H9 (cell line): ENCODE data around the gene STX8. TPM values are rescaled to one million over a fixed set of nuclear protein-coding genes. Genes with fewer than 3 reads are reported as not detected.

Experiments used
- DNase-seq: peaks from one replicate; pipeline ENCODE4 v3.0.0-alpha.2; 2017
- H2AFZ ChIP-seq: one replicate; pipeline ENCODE4 v1.6.1; 2013; ENCODE audit warnings: mild to moderate bottlenecking, low read length, control low read depth, moderate library complexity
- H2AK5ac ChIP-seq: 2 replicates; pipeline ENCODE4 v1.6.1; 2013; ENCODE audit warnings: low read length, control low read depth, mixed read lengths; ENCODE audit not compliant: insufficient read length
- H2BK120ac ChIP-seq: one replicate; pipeline ENCODE4 v1.6.1; 2013; ENCODE audit warnings: low read depth, mild to moderate bottlenecking, low read length, control low read depth, inconsistent platforms; ENCODE audit not compliant: poor library complexity, severe bottlenecking
- H2BK12ac ChIP-seq: 2 replicates; pipeline ENCODE4 v1.6.1; 2013; ENCODE audit warnings: low read length, control low read depth, mixed read lengths, low read depth; ENCODE audit not compliant: insufficient read length
- H2BK15ac ChIP-seq: 2 replicates; pipeline ENCODE4 v1.6.1; 2013; ENCODE audit warnings: low read depth, low read length, control low read depth
- H2BK20ac ChIP-seq: one replicate; pipeline ENCODE4 v1.6.1; 2013; ENCODE audit warnings: low read depth, mild to moderate bottlenecking, low read length, control low read depth, inconsistent platforms; ENCODE audit not compliant: poor library complexity, severe bottlenecking
- H2BK5ac ChIP-seq: 2 replicates; pipeline ENCODE4 v1.6.1; 2013; ENCODE audit warnings: low read length, control low read depth, mixed read lengths; ENCODE audit not compliant: insufficient read length
- H3K14ac ChIP-seq: 2 replicates; pipeline ENCODE4 v1.6.1; 2013; ENCODE audit warnings: low read length, control low read depth; ENCODE audit not compliant: insufficient read depth
- H3K18ac ChIP-seq: 2 replicates; pipeline ENCODE4 v1.6.1; 2013; ENCODE audit warnings: low read depth, mild to moderate bottlenecking, mixed read lengths, low read length, control low read depth; ENCODE audit not compliant: insufficient read length
- H3K23ac ChIP-seq: 2 replicates; pipeline ENCODE4 v1.6.1; 2013; ENCODE audit warnings: low read length, control low read depth, mixed read lengths, low read depth; ENCODE audit not compliant: insufficient read length
- H3K23me2 ChIP-seq: 2 replicates; pipeline ENCODE4 v1.6.1; 2013; ENCODE audit warnings: low read depth, mild to moderate bottlenecking, mixed read lengths, low read length, control low read depth; ENCODE audit not compliant: insufficient read length, poor library complexity, severe bottlenecking
- H3K27ac ChIP-seq: 2 replicates; pipeline ENCODE4 v1.5.1; 2013; ENCODE audit warnings: low read length, control low read depth, mixed read lengths, low read depth; ENCODE audit not compliant: insufficient read length
- H3K27me3 ChIP-seq: 2 replicates; pipeline ENCODE4 v1.6.1; 2013; ENCODE audit warnings: low read length, control low read depth, inconsistent platforms; ENCODE audit not compliant: insufficient read depth
- H3K4ac ChIP-seq: 2 replicates; pipeline ENCODE4 v1.6.1; 2013; ENCODE audit warnings: low read depth, mild to moderate bottlenecking, control low read depth, inconsistent platforms, low read length, moderate library complexity
- H3K4me1 ChIP-seq: 2 replicates; pipeline ENCODE4 v1.6.1; 2013; ENCODE audit warnings: low read length, control low read depth, inconsistent platforms; ENCODE audit not compliant: insufficient read depth
- H3K4me2 ChIP-seq: 2 replicates; pipeline ENCODE4 v1.6.1; 2013; ENCODE audit warnings: low read length, control low read depth, mixed read lengths; ENCODE audit not compliant: insufficient read length, insufficient read depth
- H3K56ac ChIP-seq: 2 replicates; pipeline ENCODE4 v1.6.1; 2013; ENCODE audit warnings: low read depth, mild to moderate bottlenecking, mixed read lengths, low read length, control low read depth; ENCODE audit not compliant: insufficient read length
- H3K79me1 ChIP-seq: 2 replicates; pipeline ENCODE4 v1.6.1; 2013; ENCODE audit warnings: low read depth, mild to moderate bottlenecking, moderate library complexity, low read length, control low read depth, inconsistent platforms; ENCODE audit not compliant: insufficient read depth, poor library complexity, severe bottlenecking
- H3K79me2 ChIP-seq: 2 replicates; pipeline ENCODE4 v1.6.1; 2013; ENCODE audit warnings: low read length, control low read depth, inconsistent platforms; ENCODE audit not compliant: insufficient read depth
- H3K9ac ChIP-seq: 2 replicates; pipeline ENCODE4 v1.6.1; 2013; ENCODE audit warnings: low read length, control low read depth, mixed read lengths; ENCODE audit not compliant: insufficient read length; ENCODE audit errors: extremely low read depth
- H3K9me3 ChIP-seq: one replicate; pipeline ENCODE4 v1.6.1; 2013; ENCODE audit warnings: low read depth, low read length, inconsistent platforms; ENCODE audit not compliant: control insufficient read depth
- H3T11ph ChIP-seq: one replicate; pipeline ENCODE4 v1.6.1; 2013; ENCODE audit warnings: mild to moderate bottlenecking, low read length, control low read depth, inconsistent platforms
- H4K20me1 ChIP-seq: one replicate; pipeline ENCODE4 v1.6.1; 2013; ENCODE audit not compliant: control insufficient read depth, insufficient read length, insufficient read depth
- H4K5ac ChIP-seq: 2 replicates; pipeline ENCODE4 v1.6.1; 2013; ENCODE audit warnings: low read depth, mild to moderate bottlenecking, mixed read lengths, low read length, control low read depth; ENCODE audit not compliant: insufficient read length
- H4K8ac ChIP-seq: replicated peaks from 2 replicates; pipeline ENCODE4 v1.6.1; 2013; ENCODE audit warnings: low read length, control low read depth, mixed read lengths, low read depth; ENCODE audit not compliant: insufficient read length
- H4K91ac ChIP-seq: 2 replicates; pipeline ENCODE4 v1.6.1; 2013; ENCODE audit warnings: low read depth, mild to moderate bottlenecking, moderate library complexity, mixed read lengths, low read length, control low read depth; ENCODE audit not compliant: insufficient read length
- H3K27ac Mint-ChIP-seq, 3 experiments: 2 replicates in 2 of 3; 3 replicates in 1 of 3; pipeline ENCODE4 v1.8.0; 2020 to 2021; ENCODE audit warnings: mixed read lengths in 3 of 3, mild to moderate bottlenecking in 1 of 3, moderate library complexity in 1 of 3
- H3K27me3 Mint-ChIP-seq: 2 replicates; pipeline ENCODE4 v1.8.0; 2021; ENCODE audit warnings: low read depth, mild to moderate bottlenecking, moderate library complexity, mixed read lengths
- H3K36me3 Mint-ChIP-seq, 3 experiments: 2 replicates in 2 of 3; 3 replicates in 1 of 3; pipeline ENCODE4 v1.8.0; 2020 to 2021; ENCODE audit warnings: low read depth in 3 of 3, mixed read lengths in 3 of 3; ENCODE audit not compliant: insufficient read depth in 1 of 3
- H3K4me1 Mint-ChIP-seq, 2 experiments: 2 replicates each; pipeline ENCODE4 v1.8.0; 2020; ENCODE audit warnings: mixed read lengths in 2 of 2
- H3K4me3 Mint-ChIP-seq, 2 experiments: 2 replicates in 1 of 2; 3 replicates in 1 of 2; pipeline ENCODE4 v1.8.0; 2020 to 2021; ENCODE audit warnings: mild to moderate bottlenecking in 2 of 2, mixed read lengths in 2 of 2, moderate library complexity in 1 of 2
- H3K9me3 Mint-ChIP-seq, 2 experiments: 2 replicates in 1 of 2; 3 replicates in 1 of 2; pipeline ENCODE4 v1.8.0; 2020; ENCODE audit warnings: mild to moderate bottlenecking in 2 of 2, mixed read lengths in 2 of 2, moderate library complexity in 1 of 2
- CTCF ChIP-seq: fragments of 200-600 bp; sonication (generic); conservative IDR thresholded peaks from 3 replicates; pipeline ENCODE4 v1.8.0; 2021; ENCODE audit warnings: antibody characterized with exemption, mild to moderate bottlenecking
- whole genome bisulfite sequencing: extraction: QIAGEN DNeasy Blood & Tissue Kit; methylation state at CpG from one replicate; pipeline ENCODE4 v1.1.7; 2013; ENCODE audit warnings: missing lambda C conversion rate, low lambda C conversion rate, mixed read lengths; ENCODE audit not compliant: insufficient read length; ENCODE audit errors: extremely low coverage; 5-methylcytosine and 5-hydroxymethylcytosine counted together
- total RNA-seq: library from RNA; stranded (reverse); gene quantifications from 2 replicates; pipeline ENCODE4 v1.2.1, GENCODE V29; 2021

The STX8 gene
- total RNA-seq, 1 experiment from 2014 or later: 55.1 TPM

- no peak overlapping the region for H3T11ph ChIP-seq
- H3K4me2 ChIP-seq: no peak overlapping the region
- no peak overlapping the region for H4K8ac ChIP-seq
- H3K27me3 Mint-ChIP-seq: no peaks in the 10 kb centered on the region; the same call in 1 of the 2 replicates
- H4K20me1 ChIP-seq: peaks cover 6% of the 10 kb centered on the region
- H3K4me3 Mint-ChIP-seq: no peak overlapping the region
- H3K36me3 Mint-ChIP-seq: no peaks in the 10 kb centered on the region
- no peak overlapping the region for H3K4ac ChIP-seq
- H3K14ac ChIP-seq: no peak overlapping the region
- H3K9me3 ChIP-seq: no peaks in the 10 kb centered on the region
- no peak for TF ChIP-seq CTCF
- H2AFZ ChIP-seq: no peak overlapping the region
- H4K5ac ChIP-seq: no peak overlapping the region
- H2BK120ac ChIP-seq: no peak overlapping the region
- H3K79me2 ChIP-seq: no peaks in the 10 kb centered on the region
- no peak overlapping the region for H3K56ac ChIP-seq
- H2BK12ac ChIP-seq: no peak overlapping the region
- no peak overlapping the region for H3K9ac ChIP-seq
- no peak overlapping the region for H2AK5ac ChIP-seq
- H2BK20ac ChIP-seq: no peak overlapping the region
- no peaks in the 10 kb centered on the region; the same call in 1 of the 2 replicates for H3K4me1 ChIP-seq
- H3K27ac Mint-ChIP-seq: no peak overlapping the region; a peak in 1 of 7 replicates
- H3K23ac ChIP-seq: no peak overlapping the region
- H3K27ac ChIP-seq: no peak overlapping the region
- no peak overlapping the region for H3K18ac ChIP-seq
- H3K4me1 Mint-ChIP-seq: no peaks in the 10 kb centered on the region
- no peak overlapping the region for H2BK5ac ChIP-seq
- H3K9me3 Mint-ChIP-seq: no peaks in the 10 kb centered on the region
- H3K23me2 ChIP-seq: no peaks in the 10 kb centered on the region
- H3K27me3 ChIP-seq: no peaks in the 10 kb centered on the region
- WGBS: no CpG with 5 or more reads among the region's 15 CpGs
- H4K91ac ChIP-seq: no peak overlapping the region
- DNase-seq: no peak
- no peak overlapping the region for H2BK15ac ChIP-seq
- H3K79me1 ChIP-seq: no peaks in the 10 kb centered on the region
These were observed 345.3 kb downstream of the STX8 start for GRCh38 chr17:9230346-9230745.
